OCI-LY3 (cell line): ENCODE results near the gene RRAD.
"Not testable (repeated sequence)": the region's sequence is repeated elsewhere in the genome, so short reads cannot be mapped to it uniquely, and the experiment has no call there.

ENCODE experiments used
- H2AFZ ChIP-seq: fragments of 200-600, 300-600 bp; shearing (Covaris generic); 2 replicates; pipeline ENCODE4 v1.6.0; 2014; ENCODE audit warnings: antibody characterized with exemption, low read depth, low read length
- H3K27ac ChIP-seq: fragments of 200-600, 300-600 bp; sonication (generic); 2 replicates; pipeline ENCODE4 v1.5.1; 2014; ENCODE audit warnings: mild to moderate bottlenecking, low read length, moderate library complexity, mixed read lengths
- H3K27me3 ChIP-seq: fragments of 200-600, 300-600 bp; sonication (generic); 2 replicates; pipeline ENCODE4 v1.6.1; 2014; ENCODE audit warnings: low read depth, low read length, mixed read lengths
- H3K36me3 ChIP-seq: fragments of 200-600, 300-600 bp; sonication (generic); replicated peaks from 2 replicates; pipeline ENCODE3; 2014; ENCODE audit warnings: low read depth, low read length, mixed read lengths
- H3K4me1 ChIP-seq: fragments of 300-600, 200-600 bp; sonication (generic); 2 replicates; pipeline ENCODE4 v1.6.1; 2014; ENCODE audit warnings: low read length, mixed read lengths
- H3K4me2 ChIP-seq: fragments of 200-600, 300-600 bp; sonication (generic); 2 replicates; pipeline ENCODE4 v1.6.1; 2014; ENCODE audit warnings: low read length, mixed read lengths
- H3K4me3 ChIP-seq: fragments of 300-600, 200-600 bp; sonication (generic); 2 replicates; pipeline ENCODE4 v1.5.1; 2014; ENCODE audit warnings: antibody characterized with exemption, mild to moderate bottlenecking, low read length, moderate library complexity
- H3K79me2 ChIP-seq: fragments of 300-600, 200-600 bp; shearing (Covaris generic); 2 replicates; pipeline ENCODE4 v1.6.1; 2014; ENCODE audit warnings: mild to moderate bottlenecking, low read length, mixed read lengths
- H3K9ac ChIP-seq: fragments of 300-600, 200-600 bp; shearing (Covaris generic); 2 replicates; pipeline ENCODE4 v1.6.0; 2014; ENCODE audit warnings: mild to moderate bottlenecking, low read length, moderate library complexity
- H3K9me3 ChIP-seq: fragments of 200-600, 300-600 bp; shearing (Covaris generic); 2 replicates; pipeline ENCODE4 v1.6.1; 2014; ENCODE audit warnings: low read length, mixed read lengths; ENCODE audit not compliant: insufficient read depth
- H4K20me1 ChIP-seq: fragments of 200-600, 300-600 bp; sonication (generic); 2 replicates; pipeline ENCODE4 v1.6.1; 2016; ENCODE audit warnings: low read length, mixed read lengths; ENCODE audit not compliant: insufficient read depth
- EZH2phosphoT487 ChIP-seq: fragments of 200-600 bp; shearing (Covaris generic); IDR thresholded peaks from 2 replicates; pipeline ENCODE4 v1.6.1; 2018; ENCODE audit warnings: antibody characterized with exemption, mixed run types, low read depth
- TF ChIP-seq, protein P1 (sequence below): fragments of 200-600, 300-600 bp; sonication (generic); IDR thresholded peaks from 2 replicates; pipeline ENCODE4 v1.5.1; 2014; ENCODE audit warnings: antibody characterized with exemption, low read length, low read depth

RRAD gene

DNA sequence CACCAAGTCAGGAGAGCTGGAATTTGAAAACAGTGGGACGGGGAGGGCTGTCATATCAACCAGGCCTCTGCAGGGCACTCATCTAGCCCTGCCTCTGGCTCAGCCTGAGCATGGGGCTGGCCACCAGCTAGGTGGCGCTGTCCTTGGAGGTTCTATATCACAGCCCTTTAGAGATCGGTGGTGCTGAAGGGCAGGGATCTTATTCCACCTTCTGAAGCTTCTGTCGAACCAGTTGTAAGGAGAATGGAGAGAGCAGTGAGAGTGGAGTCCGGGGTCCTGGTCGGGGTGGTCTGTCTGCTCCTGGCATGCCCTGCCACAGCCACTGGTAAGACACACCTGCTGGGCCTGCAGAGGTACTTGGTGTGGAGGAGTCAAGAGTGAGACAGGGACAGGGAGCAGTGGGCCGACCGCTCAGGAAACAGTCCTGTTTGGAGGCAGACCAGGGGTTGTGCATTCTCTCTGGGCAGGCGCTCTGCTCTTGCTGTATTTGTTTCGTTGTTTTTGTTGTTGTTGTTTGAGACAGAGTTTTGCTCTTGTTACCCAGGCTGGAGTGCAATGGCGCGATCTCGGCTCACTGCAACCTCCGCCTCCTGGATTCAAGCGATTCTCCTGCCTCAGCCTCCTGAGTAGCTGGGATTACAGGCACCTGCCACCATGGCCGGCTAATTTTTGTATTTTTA lies 35.9 kb upstream of the RRAD start, which contains the start of gene CES3:
Gene CES3, plus strand, starts transcription at position 202 of the 680 bp plus-strand sequence. Its CDS starts 42 bp downstream, at position 244.
- peak within 1 kb of the TSS; percentile 77 for H3K27ac ChIP-seq
- H3K4me3 ChIP-seq: peak within 1 kb of the TSS; percentile 89
- peaks cover 17% of the 10 kb centered on the region for H3K79me2 ChIP-seq
- H3K4me1 ChIP-seq: peaks cover 30% of the 10 kb centered on the region
- no peaks in the 10 kb centered on the region for H3K27me3 ChIP-seq
- peak within 1 kb of the TSS; percentile 84 for H2AFZ ChIP-seq
- peak within 1 kb of the TSS; percentile 85 for H3K9ac ChIP-seq
- no peaks in the 10 kb centered on the region for H3K9me3 ChIP-seq
- peaks cover 18% of the 10 kb centered on the region for H3K36me3 ChIP-seq
- H3K4me2 ChIP-seq: peak within 1 kb of the TSS; percentile 93
- no peaks in the 10 kb centered on the region for H4K20me1 ChIP-seq
- TF ChIP-seq EZH2phosphoT487: no peak
- TF ChIP-seq, protein P1, sequence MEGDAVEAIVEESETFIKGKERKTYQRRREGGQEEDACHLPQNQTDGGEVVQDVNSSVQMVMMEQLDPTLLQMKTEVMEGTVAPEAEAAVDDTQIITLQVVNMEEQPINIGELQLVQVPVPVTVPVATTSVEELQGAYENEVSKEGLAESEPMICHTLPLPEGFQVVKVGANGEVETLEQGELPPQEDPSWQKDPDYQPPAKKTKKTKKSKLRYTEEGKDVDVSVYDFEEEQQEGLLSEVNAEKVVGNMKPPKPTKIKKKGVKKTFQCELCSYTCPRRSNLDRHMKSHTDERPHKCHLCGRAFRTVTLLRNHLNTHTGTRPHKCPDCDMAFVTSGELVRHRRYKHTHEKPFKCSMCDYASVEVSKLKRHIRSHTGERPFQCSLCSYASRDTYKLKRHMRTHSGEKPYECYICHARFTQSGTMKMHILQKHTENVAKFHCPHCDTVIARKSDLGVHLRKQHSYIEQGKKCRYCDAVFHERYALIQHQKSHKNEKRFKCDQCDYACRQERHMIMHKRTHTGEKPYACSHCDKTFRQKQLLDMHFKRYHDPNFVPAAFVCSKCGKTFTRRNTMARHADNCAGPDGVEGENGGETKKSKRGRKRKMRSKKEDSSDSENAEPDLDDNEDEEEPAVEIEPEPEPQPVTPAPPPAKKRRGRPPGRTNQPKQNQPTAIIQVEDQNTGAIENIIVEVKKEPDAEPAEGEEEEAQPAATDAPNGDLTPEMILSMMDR: peak; percentile 96

DNA sequence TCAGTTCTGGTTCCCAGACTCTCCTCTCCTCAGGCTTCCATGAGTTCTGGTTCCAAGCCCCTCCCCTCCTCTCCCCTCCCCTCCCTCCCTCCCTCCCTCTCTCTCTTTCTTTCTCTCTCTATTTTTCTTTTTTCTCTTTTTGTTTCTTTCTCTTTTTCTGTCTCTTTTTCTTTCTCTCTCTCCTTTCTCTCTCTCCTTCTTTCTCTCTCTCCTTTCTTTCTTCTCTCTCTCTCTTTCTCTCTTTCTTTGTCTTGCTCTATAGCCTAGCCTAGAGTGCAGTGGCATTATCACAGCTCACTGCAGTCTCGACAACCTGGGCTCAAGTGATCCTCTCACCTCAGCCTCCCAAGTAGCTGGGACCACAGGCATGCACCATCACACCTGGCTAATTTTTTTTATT lies 34.9 kb upstream of the RRAD start:
- Histone ChIP-seq H3K4me1 (peaks cover 30% of the 10 kb centered on the region), H3K4me3 (no peak overlapping the region), H3K9ac (no peak overlapping the region), H3K4me2 (no peak overlapping the region), H3K27ac (no peak overlapping the region), H3K27me3 (no peaks in the 10 kb centered on the region), H4K20me1 (no peaks in the 10 kb centered on the region), H3K79me2 (peaks cover 17% of the 10 kb centered on the region), H2AFZ (no peak overlapping the region), H3K36me3 (peaks cover 15% of the 10 kb centered on the region), H3K9me3 (no peaks in the 10 kb centered on the region)
- TF ChIP-seq, protein P1: no peak
- TF ChIP-seq EZH2phosphoT487: no peak

DNA sequence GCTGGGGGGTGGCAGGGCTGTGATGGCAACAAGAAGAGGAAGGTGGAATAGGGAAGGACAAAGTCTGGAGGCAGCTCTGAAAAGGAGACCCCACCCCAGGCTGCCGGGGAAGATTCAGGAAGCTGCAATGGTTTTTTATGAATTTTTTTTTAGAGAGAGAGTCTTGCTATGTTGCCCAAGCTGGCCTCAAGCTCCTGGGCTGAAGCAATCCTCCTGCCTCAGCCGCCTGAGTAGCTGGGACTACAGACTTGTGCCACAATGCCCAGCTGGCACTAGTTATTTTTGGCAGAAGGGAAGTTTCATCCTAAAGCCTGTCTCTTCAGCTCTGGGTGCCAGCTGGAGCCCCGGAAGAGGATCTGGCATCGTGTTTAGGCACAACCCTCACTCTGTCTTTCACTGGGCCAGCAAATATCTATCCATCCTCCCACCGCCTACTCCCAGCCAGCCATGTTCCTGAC lies 34.4 kb upstream of the RRAD start:
- H3K27me3 ChIP-seq: no peaks in the 10 kb centered on the region
- H3K79me2 ChIP-seq: peaks cover 17% of the 10 kb centered on the region
- no peak overlapping the region for H3K27ac ChIP-seq
- no peak for TF ChIP-seq EZH2phosphoT487
- TF ChIP-seq, protein P1: no peak
- no peaks in the 10 kb centered on the region for H4K20me1 ChIP-seq
- no peaks in the 10 kb centered on the region for H3K9me3 ChIP-seq
- H3K4me3 ChIP-seq: no peak overlapping the region
- no peak overlapping the region for H3K9ac ChIP-seq
- H3K4me1 ChIP-seq: peaks cover 30% of the 10 kb centered on the region
- H3K4me2 ChIP-seq: no peak overlapping the region
- peaks cover 13% of the 10 kb centered on the region for H3K36me3 ChIP-seq
- no peak overlapping the region for H2AFZ ChIP-seq

DNA sequence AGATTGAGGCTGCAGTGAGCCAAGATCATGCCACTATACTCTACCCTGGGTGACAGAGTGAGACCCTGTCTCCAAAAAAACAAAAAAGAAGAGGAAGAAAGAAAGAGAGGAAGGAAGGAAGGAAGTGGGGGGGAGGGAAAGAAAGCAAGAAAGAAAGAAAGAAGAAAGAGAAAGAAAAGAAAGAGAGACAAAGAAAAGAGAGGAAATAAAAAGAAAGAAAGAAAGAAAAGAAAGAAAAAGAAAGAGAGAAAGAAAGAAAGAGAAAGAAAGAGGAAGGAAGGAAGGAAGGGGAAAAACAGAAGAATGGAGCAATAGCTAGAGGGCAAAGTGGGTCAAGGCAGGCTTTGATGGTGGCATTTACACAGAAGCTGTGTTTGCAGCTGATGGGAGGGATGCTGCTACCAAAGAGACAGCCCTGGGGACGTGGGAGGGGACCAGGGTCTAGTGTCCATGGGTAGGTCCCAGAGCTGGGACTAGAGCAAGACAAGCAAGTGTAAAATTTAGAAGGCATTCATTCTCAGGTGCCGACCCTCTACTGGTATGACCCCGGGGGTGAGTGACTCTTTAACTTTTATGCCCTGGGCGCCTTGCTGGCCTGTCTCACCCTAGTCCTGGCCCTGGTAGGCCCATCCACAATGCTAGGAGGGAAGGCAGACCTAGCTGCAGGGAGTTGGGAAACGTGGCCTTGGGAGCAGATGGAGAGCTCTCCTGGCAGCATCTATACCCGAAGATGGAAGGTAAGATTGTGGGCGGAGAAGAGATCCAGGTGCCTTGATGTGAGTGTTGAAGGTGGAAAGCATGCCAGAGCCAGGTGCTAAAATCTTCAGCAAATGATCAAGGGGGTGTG lies 33.7 kb upstream of the RRAD start:
- TF ChIP-seq, protein P1: no peak
- no peak for TF ChIP-seq EZH2phosphoT487
- Histone ChIP-seq H3K79me2 (peaks cover 17% of the 10 kb centered on the region), H3K9ac (no peak overlapping the region), H3K9me3 (no peaks in the 10 kb centered on the region), H3K36me3 (peaks cover 12% of the 10 kb centered on the region), H3K27me3 (no peaks in the 10 kb centered on the region), H3K4me2 (no peak overlapping the region), H2AFZ (no peak overlapping the region), H3K4me3 (no peak overlapping the region), H4K20me1 (no peaks in the 10 kb centered on the region), H3K27ac (no peak overlapping the region), H3K4me1 (peaks cover 30% of the 10 kb centered on the region)

DNA sequence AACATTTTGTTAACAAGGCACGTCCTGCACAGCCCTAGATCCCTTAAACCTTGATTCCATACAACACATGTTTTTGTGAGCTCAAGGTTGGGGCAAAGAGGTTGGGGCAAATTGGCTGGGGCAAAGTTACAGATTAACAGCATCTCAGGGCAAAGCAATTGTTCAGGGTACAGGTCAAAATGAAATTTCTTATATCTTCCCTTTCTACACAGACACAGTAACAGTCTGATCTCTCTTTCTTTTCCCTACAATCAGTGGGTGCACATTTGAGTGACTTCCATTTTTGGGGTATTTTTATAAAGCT lies 30.8 kb upstream of the RRAD start:
- not testable (repeated sequence) for H3K27ac ChIP-seq, H3K79me2 ChIP-seq, H4K20me1 ChIP-seq, H3K36me3 ChIP-seq, H3K27me3 ChIP-seq, H3K9ac ChIP-seq, H3K4me3 ChIP-seq, H3K9me3 ChIP-seq, H2AFZ ChIP-seq, H3K4me2 ChIP-seq
- peaks cover 22% of the 10 kb centered on the region for H3K4me1 ChIP-seq
